Stomach (tissue), 4 donors: ENCODE results near the gene CYB5B.

Source experiments
- EP300 ChIP-seq: sonication (generic); formaldehyde crosslinking; IDR thresholded peaks from one replicate; pipeline ENCODE4 v1.6.1; 2017; ENCODE audit warnings: antibody characterized with exemption
- POLR2A ChIP-seq, 4 donors: fragments of 450-650 bp; IDR thresholded peaks; one replicate each; pipeline ENCODE4 v1.6.1; 2016; ENCODE audit warnings: antibody characterized with exemption in 4 of 4, control low read depth in 2 of 4, mild to moderate bottlenecking in 1 of 4, moderate library complexity in 1 of 4
- TF ChIP-seq, protein P1 (sequence below), 7 experiments: fragments of 450-650 bp in 4 of 7; fragments of 200-600 bp in 3 of 7; sonication (generic) in 3 of 7; IDR thresholded peaks; one replicate each; pipeline ENCODE4 v1.5.1; 2016 to 2019; ENCODE audit warnings: antibody characterized with exemption in 7 of 7, control low read depth in 2 of 7, mild to moderate bottlenecking in 1 of 7

DNA sequence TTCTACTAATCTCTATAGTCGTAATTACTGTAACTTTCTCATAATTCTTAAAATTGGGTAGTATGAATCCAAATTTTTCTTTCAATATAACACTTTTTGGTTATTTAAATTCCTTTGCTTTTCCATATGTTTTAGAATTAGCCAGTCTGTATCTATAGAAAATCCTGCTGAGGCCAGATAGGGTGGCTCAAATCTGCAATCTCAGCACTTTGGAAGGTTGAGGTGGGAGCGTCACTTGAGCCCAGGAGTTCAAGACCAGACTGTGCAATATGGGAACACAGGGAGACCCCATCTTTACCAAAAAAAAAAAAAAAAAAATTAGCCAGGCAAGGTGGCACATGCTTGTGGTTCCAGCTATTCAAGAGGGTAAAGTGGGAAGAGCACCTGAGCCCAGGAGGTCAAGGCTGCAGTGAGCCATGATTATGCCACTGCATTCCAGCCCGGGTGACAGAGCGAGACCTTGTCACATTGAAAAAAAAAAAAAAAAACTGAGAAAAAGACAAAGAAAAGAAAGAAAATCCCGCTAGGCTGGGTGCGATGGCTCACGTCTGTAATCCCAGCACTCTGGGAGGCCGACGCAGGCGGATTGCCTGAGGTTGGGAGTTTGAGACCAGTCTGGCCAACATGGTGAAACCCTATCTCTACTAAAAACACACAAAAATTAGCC is 47.9 kb upstream of the CYB5B start:
- TF ChIP-seq, protein P1, sequence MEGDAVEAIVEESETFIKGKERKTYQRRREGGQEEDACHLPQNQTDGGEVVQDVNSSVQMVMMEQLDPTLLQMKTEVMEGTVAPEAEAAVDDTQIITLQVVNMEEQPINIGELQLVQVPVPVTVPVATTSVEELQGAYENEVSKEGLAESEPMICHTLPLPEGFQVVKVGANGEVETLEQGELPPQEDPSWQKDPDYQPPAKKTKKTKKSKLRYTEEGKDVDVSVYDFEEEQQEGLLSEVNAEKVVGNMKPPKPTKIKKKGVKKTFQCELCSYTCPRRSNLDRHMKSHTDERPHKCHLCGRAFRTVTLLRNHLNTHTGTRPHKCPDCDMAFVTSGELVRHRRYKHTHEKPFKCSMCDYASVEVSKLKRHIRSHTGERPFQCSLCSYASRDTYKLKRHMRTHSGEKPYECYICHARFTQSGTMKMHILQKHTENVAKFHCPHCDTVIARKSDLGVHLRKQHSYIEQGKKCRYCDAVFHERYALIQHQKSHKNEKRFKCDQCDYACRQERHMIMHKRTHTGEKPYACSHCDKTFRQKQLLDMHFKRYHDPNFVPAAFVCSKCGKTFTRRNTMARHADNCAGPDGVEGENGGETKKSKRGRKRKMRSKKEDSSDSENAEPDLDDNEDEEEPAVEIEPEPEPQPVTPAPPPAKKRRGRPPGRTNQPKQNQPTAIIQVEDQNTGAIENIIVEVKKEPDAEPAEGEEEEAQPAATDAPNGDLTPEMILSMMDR (IDR thresholded peaks at IDR 0.05) = no peak
- no peak for TF ChIP-seq EP300
- TF ChIP-seq POLR2A (IDR thresholded peaks at IDR 0.05) = no peak
